ENCODE data around the gene NAT14. TPM values are rescaled to one million over a fixed set of nuclear protein-coding genes. Genes with fewer than 3 reads are reported as not detected.
A peak's percentile ranks its signal among the peaks of the same experiment; 100 is the strongest.

The NAT14 gene
- total RNA-seq, 1 donor from 2014 or later = 81.1 TPM

DNA sequence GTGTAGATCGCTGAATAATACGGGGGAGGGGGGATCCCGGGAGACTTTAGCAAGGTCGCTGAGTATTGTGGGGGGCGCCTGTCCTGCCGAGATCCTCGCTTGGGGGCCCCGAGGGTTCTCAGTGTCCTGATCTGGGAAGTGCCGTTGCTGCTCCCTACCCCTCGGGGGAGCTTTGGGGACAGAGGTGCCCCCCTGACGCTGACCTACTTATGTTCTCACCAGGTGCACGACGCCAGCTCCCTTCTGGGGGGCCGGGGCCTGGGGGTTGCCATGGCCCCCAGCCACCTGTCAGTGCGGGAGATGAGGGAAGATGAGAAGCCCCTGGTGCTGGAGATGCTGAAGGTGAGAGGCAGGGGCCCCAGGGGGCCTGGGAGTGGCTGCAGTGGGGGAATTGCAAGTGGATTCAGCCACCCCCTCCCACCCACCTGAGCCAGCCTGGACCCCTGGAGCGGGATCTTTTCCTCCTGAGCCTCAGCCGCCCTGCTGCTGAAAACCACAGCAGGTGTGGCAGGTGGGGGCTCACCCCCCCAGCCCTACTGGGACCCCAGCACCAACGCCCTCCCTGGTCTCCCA lies 537 bp downstream of the NAT14 start:
- Mint-ChIP-seq H3K4me3 (peak overlapping the region; percentile 90), H3K4me1 (peaks cover 19% of the 10 kb centered on the region), H3K27me3 (ENCODE audit: low read depth) (peaks cover 3% of the 10 kb centered on the region), H3K36me3 (ENCODE audit: low read depth) (no peaks in the 10 kb centered on the region), H3K27ac (ENCODE audit: unreplicated experiment) (peak overlapping the region; percentile 96), H3K9me3 (no peaks in the 10 kb centered on the region)
- TF ChIP-seq, protein P1, sequence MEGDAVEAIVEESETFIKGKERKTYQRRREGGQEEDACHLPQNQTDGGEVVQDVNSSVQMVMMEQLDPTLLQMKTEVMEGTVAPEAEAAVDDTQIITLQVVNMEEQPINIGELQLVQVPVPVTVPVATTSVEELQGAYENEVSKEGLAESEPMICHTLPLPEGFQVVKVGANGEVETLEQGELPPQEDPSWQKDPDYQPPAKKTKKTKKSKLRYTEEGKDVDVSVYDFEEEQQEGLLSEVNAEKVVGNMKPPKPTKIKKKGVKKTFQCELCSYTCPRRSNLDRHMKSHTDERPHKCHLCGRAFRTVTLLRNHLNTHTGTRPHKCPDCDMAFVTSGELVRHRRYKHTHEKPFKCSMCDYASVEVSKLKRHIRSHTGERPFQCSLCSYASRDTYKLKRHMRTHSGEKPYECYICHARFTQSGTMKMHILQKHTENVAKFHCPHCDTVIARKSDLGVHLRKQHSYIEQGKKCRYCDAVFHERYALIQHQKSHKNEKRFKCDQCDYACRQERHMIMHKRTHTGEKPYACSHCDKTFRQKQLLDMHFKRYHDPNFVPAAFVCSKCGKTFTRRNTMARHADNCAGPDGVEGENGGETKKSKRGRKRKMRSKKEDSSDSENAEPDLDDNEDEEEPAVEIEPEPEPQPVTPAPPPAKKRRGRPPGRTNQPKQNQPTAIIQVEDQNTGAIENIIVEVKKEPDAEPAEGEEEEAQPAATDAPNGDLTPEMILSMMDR (conservative IDR thresholded peaks at IDR 0.05) = no peak
- no peak for DNase-seq (ENCODE audit: low read depth, low spot score)

DNA sequence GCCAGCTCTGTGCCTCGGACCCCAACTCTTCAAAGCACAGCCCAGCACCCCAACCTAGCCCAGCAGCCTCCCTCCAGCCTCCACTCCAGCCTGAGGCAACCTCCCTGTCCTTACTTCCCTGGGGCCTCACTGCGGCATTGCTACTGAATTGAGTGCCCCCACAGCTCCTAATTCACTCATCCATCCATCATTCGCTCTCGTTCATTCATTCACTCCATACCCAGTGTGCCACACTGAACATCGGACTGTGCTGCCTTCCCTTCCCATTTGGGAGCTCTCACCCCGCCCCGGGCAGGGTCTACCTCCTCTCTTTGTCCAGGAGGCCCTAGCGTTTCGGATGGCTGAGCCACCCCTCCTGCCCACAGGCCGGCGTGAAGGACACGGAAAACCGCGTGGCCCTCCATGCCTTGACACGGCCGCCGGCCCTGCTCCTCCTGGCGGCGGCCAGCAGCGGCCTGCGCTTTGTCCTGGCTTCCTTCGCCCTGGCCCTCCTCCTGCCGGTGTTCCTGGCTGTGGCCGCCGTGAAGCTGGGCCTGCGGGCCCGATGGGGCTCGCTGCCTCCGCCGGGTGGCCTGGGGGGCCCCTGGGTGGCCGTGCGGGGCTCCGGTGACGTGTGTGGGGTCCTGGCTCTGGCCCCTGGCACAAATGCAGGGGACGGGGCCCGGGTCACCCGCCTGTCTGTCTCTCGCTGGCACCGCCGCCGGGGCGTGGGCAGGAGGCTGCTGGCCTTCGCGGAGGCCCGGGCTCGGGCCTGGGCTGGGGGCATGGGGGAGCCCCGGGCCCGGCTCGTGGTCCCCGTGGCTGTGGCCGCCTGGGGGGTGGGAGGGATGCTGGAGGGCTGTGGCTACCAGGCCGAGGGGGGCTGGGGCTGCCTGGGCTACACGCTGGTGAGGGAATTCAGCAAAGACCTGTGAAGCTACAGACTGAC lies 1.3 kb downstream of the NAT14 start:
- Mint-ChIP-seq H3K9me3 (no peaks in the 10 kb centered on the region), H3K36me3 (ENCODE audit: low read depth) (no peaks in the 10 kb centered on the region), H3K4me3 (peak overlapping the region; percentile 90), H3K27me3 (ENCODE audit: low read depth) (peaks cover 3% of the 10 kb centered on the region), H3K4me1 (peaks cover 19% of the 10 kb centered on the region), H3K27ac (ENCODE audit: unreplicated experiment) (peak overlapping the region; percentile 93)
- DNase-seq (ENCODE audit: low read depth, low spot score) = no peak
- TF ChIP-seq, protein P1 (conservative IDR thresholded peaks at IDR 0.05) = no peak

DNA sequence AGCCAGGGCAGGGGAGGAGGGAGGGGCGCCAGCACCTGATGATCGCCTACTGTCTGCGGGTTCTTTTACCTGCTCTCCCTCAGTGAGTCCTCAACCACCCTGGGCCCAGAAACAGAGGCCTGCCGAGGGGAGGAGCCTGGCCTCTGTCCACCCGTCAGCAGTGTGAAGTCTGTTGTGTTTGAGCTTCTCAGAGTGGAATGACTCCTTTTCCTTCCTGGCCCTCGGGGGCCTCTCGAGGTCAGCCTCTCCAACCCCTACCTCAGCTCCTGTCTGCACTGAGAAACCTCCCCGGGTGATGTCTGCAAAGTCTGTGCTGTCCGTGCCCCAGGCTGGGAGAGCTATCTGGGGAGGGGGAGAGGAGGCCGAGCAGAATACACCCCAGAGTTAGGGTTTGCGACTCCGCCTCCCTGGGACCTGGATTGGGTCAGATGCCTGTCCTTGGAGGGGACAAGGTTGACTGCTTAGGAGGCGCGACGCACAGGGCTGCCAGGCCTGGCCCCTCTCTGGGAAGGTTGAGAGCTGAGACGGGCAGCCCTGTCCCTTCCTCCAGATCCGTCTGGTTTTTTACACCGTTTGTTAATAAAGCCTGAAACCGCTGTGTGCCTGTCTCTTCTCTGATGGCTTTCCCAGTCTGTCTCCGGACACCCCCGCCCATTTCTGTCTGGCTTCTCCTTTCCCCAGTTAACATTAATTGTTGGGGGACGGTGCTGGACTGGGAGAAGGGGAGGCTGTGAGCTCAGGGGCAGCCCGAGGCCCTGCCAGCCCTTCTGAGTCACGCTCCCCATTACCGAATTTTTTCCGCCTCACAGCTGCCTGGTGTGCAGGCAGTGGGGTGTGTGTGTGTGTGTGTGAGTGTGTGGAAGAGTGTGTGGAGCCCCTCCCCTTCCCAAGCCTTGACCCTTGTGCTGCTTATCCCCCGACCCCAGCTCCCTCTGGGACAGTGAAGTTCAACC lies 2.3 kb downstream of the NAT14 start:
- TF ChIP-seq, protein P1 (conservative IDR thresholded peaks at IDR 0.05) = no peak
- Mint-ChIP-seq H3K27me3 (ENCODE audit: low read depth) (peaks cover 7% of the 10 kb centered on the region), H3K4me1 (peaks cover 19% of the 10 kb centered on the region), H3K9me3 (no peaks in the 10 kb centered on the region), H3K4me3 (peak overlapping the region; percentile 86), H3K36me3 (ENCODE audit: low read depth) (no peaks in the 10 kb centered on the region), H3K27ac (ENCODE audit: unreplicated experiment) (peak overlapping the region; percentile 93)
- peak; percentile 39 for DNase-seq (ENCODE audit: low read depth, low spot score)

DNA sequence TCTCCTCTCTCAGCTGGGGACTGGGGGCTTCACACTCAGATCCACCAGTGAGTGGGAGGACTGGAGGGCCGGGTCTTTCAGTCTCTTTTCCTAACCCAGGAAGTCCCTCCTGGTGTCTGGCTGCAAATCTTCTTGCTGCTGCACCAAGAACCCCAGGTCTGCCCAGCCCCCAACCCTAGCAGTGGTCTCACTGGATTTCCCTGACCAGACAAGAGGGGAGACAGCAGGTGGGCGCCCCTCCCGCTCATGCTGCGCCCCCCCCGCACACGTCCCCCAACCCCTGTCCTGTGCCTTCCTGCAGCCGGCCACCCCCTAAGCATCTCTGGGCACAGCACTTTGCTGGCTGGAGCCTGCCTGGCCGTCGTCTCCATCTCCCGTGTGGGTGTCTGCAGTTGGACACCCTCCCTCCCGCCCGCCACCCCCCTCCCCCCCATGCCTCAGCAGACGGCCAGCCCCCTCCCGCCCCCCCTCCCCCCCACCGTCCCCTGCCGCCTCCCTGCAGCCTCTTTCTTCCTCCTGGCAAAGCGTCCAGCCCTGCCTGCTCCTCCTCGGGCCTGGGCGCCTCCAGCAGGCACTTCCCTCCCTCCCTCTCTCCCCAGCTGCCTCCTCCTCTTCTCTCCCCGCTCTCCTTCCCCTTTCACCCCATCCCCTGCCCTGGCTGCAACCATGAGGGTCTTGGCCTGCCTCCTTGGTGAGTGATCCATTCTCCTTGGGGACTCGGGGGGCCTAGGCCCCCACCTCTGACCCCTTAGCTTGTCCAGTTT lies 3.1 kb downstream of the NAT14 start, which contains the start of gene SSC5D:
TSS of gene SSC5D (plus strand) at position 513 of the 764 bp plus-strand sequence. CDS start at position 667, 154 bp downstream.
- peak within 1 kb of the TSS; percentile 86 for H3K4me3 Mint-ChIP-seq
- no peak for DNase-seq (ENCODE audit: low read depth, low spot score)

More for the DNA sequence above, 3.1 kb downstream of the NAT14 start, which contains the start of gene SSC5D:
- peaks cover 7% of the 10 kb centered on the region for H3K27me3 Mint-ChIP-seq (ENCODE audit: low read depth)
- peaks cover 19% of the 10 kb centered on the region for H3K4me1 Mint-ChIP-seq
- TF ChIP-seq, protein P1 (conservative IDR thresholded peaks at IDR 0.05) = no peak
- H3K36me3 Mint-ChIP-seq (ENCODE audit: low read depth) = no peaks in the 10 kb centered on the region
- H3K9me3 Mint-ChIP-seq = no peaks in the 10 kb centered on the region
- peak within 1 kb of the TSS; percentile 93 for H3K27ac Mint-ChIP-seq (ENCODE audit: unreplicated experiment)

Data from neural crest cell (in vitro differentiated cells).